SK-N-SH treated with all-trans-retinoic acid at 6 μM for 48 hours (cell line): ENCODE results near the gene S100P.

ENCODE experiments used
- ATAC-seq: fragments of 200-7000 bp; cut with Tn5 transposase; 3 replicates; pipeline ENCODE4 v1.9.1; 2020; ENCODE audit warnings: mild to moderate bottlenecking, moderate library complexity
- ARNTL ChIP-seq: fragments of 450-650 bp; formaldehyde crosslinking; IDR thresholded peaks from 2 replicates; pipeline ENCODE4 v1.5.0; 2020; ENCODE audit warnings: low read depth, mild to moderate bottlenecking, moderate library complexity, borderline replicate concordance
- BACH2 ChIP-seq: fragments of 250-450 bp; sonication (Bioruptor Pico); IDR thresholded peaks from 2 replicates; pipeline ENCODE4 v1.9.0; 2021; ENCODE audit warnings: mild to moderate bottlenecking, borderline replicate concordance
- CSDC2 ChIP-seq: fragments of 250-450 bp; sonication (Bioruptor Pico); IDR thresholded peaks from 2 replicates; pipeline ENCODE4 v1.5.0; 2020; ENCODE audit warnings: mild to moderate bottlenecking, moderate library complexity
- CSRNP3 ChIP-seq: fragments of 250-450 bp; sonication (Bioruptor Pico); IDR thresholded peaks from 2 replicates; pipeline ENCODE4 v1.5.1; 2021; ENCODE audit warnings: mild to moderate bottlenecking, moderate library complexity
- ESRRG ChIP-seq: fragments of 250-450 bp; sonication (Bioruptor Pico); IDR thresholded peaks from 2 replicates; pipeline ENCODE4 v1.6.1; 2021; ENCODE audit warnings: mild to moderate bottlenecking
- GLIS3 ChIP-seq: fragments of 250-450 bp; sonication (Bioruptor Pico); IDR thresholded peaks from 2 replicates; pipeline ENCODE4 v1.5.0; 2020; ENCODE audit warnings: mild to moderate bottlenecking, moderate library complexity
- ISL1 ChIP-seq: fragments of 250-450 bp; sonication (Bioruptor Pico); IDR thresholded peaks from 2 replicates; pipeline ENCODE4 v2.1.2; 2022; ENCODE audit warnings: mild to moderate bottlenecking, moderate library complexity
- POU6F1 ChIP-seq: fragments of 250-450 bp; sonication (Bioruptor Pico); IDR thresholded peaks from 2 replicates; pipeline ENCODE4 v1.8.0; 2021; ENCODE audit warnings: low read depth, mild to moderate bottlenecking, moderate library complexity, borderline replicate concordance
- PPARA ChIP-seq: fragments of 250-450 bp; sonication (Bioruptor Pico); IDR thresholded peaks from 2 replicates; pipeline ENCODE4 v1.5.0; 2020; ENCODE audit warnings: mild to moderate bottlenecking, borderline replicate concordance
- RARB ChIP-seq: fragments of 250-450 bp; sonication (Bioruptor Pico); IDR thresholded peaks from 2 replicates; pipeline ENCODE4 v1.8.0; 2021; ENCODE audit warnings: mild to moderate bottlenecking, moderate library complexity
- SNAI2 ChIP-seq: fragments of 250-450 bp; sonication (Bioruptor Pico); IDR thresholded peaks from 2 replicates; pipeline ENCODE4 v1.5.0; 2020; ENCODE audit warnings: mild to moderate bottlenecking, moderate library complexity
- TOX ChIP-seq: fragments of 250-450 bp; sonication (Bioruptor Pico); IDR thresholded peaks from 2 replicates; pipeline ENCODE4 v1.8.0; 2021; ENCODE audit warnings: mild to moderate bottlenecking, moderate library complexity, borderline replicate concordance
- TSHZ2 ChIP-seq: fragments of 250-450 bp; sonication (Bioruptor Pico); IDR thresholded peaks from 2 replicates; pipeline ENCODE4 v1.5.0; 2020; ENCODE audit warnings: mild to moderate bottlenecking, moderate library complexity
- ZFP3 ChIP-seq: fragments of 250-450 bp; sonication (Bioruptor Pico); IDR thresholded peaks from 2 replicates; pipeline ENCODE4 v1.5.0; 2020; ENCODE audit warnings: mild to moderate bottlenecking, moderate library complexity
- ZNF70 ChIP-seq: fragments of 450-650 bp; formaldehyde crosslinking; IDR thresholded peaks from 2 replicates; pipeline ENCODE4 v1.5.0; 2020; ENCODE audit warnings: mild to moderate bottlenecking, moderate library complexity
- TF ChIP-seq, protein P1 (sequence below): fragments of 250-450 bp; sonication (Bioruptor Pico); IDR thresholded peaks from 2 replicates; pipeline ENCODE4 v1.5.1; 2020; ENCODE audit warnings: low read depth, mild to moderate bottlenecking, moderate library complexity

The S100P gene

DNA sequence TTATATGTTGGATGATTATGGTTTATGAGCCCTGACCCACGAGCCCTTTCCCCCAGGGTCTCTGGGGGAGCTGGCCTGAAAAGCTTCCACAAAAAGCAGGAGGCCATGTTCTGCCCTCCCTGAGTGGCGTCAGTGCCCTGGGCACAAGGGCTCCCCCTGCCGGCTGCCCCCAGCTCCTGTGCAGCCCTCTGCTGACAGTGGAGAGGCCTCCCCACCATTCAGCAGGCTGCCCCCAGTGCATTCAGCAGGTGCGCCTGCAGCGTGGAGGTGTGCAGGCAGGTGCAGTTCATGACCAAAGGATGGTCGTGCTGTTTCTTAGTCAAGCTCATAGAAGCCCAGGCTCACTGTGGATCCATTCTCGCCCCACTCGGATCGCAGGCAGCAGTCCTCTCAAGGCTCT lies 12.5 kb upstream of the S100P start:
- no peak for ATAC-seq
- TF ChIP-seq ZNF70 (CRISPR knock-in tag), result no peak
- no peak for TF ChIP-seq CSRNP3 (CRISPR knock-in tag)
- TF ChIP-seq BACH2 (CRISPR knock-in tag), result no peak
- no peak for TF ChIP-seq PPARA
- no peak for TF ChIP-seq ARNTL (CRISPR knock-in tag)

DNA sequence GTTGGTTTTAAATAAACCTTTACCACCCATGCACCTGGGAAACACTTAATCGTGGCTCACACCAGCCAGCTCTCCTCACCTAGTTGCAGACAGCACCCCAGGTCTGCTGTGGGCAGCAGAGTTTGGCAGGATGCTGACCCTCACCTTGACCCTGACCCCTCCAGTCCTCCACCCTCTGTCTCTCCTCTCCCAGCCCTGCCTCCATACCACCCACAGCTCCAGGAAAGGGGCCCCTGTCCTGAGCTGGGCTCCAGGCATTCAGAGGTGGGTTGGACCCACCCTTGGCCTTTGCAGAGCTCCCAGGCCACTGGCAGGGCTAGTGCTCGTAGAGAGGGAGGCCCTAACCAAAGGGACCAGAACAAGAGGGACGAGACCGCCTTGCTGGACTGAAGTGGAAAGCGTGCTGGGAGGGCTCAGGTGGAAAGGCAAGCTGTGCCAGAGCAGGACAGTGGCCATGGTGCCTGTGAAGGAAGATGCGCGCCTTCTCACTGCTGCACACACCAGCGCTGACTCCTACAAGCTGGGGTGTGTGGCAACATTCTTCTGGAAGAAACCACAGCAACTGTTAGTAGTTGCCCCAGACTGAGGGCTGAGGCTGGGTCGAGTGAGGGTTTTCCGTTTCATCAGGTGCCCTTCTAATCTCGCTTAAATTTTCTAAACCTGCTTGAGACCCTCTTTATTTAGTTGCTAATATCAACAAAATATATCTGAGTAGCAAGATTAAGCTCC lies 10.7 kb upstream of the S100P start:
- TF ChIP-seq RARB, result no peak
- TF ChIP-seq, protein P1, sequence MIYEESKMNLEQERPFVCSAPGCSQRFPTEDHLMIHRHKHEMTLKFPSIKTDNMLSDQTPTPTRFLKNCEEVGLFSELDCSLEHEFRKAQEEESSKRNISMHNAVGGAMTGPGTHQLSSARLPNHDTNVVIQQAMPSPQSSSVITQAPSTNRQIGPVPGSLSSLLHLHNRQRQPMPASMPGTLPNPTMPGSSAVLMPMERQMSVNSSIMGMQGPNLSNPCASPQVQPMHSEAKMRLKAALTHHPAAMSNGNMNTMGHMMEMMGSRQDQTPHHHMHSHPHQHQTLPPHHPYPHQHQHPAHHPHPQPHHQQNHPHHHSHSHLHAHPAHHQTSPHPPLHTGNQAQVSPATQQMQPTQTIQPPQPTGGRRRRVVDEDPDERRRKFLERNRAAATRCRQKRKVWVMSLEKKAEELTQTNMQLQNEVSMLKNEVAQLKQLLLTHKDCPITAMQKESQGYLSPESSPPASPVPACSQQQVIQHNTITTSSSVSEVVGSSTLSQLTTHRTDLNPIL (CRISPR knock-in tag), result no peak
- no peak for TF ChIP-seq ESRRG (CRISPR knock-in tag)
- no peak for TF ChIP-seq ZFP3 (CRISPR knock-in tag)
- TF ChIP-seq ARNTL (CRISPR knock-in tag), result no peak
- no peak for TF ChIP-seq TOX (CRISPR knock-in tag)
- TF ChIP-seq CSRNP3 (CRISPR knock-in tag), result no peak
- no peak for TF ChIP-seq TSHZ2 (CRISPR knock-in tag)
- no peak for TF ChIP-seq POU6F1 (CRISPR knock-in tag)
- no peak for TF ChIP-seq ISL1 (CRISPR knock-in tag)
- no peak for TF ChIP-seq SNAI2 (CRISPR knock-in tag)
- TF ChIP-seq GLIS3 (CRISPR knock-in tag), result no peak
- ATAC-seq, result no peak

DNA sequence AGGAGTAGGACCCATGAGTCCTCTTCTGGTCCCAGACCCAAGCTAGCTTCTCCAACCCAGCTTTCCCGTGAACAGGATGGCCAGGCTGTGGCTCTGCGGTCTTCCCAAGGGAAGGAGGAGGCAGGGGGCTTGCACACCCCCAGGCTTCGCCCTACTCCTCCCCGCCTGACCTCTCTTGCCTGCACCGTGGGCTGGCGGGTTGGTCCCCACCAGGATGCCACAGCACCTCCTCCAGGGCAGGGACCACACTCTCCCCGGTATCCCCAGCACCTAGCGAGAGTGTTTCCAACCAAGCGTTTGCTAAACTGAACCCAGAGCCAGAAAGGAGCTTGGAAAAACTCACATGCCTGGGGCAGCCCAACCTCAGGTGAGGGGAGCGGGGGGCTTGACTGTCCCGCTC lies 9.0 kb upstream of the S100P start:
- TF ChIP-seq CSDC2, result no peak
- no peak for TF ChIP-seq POU6F1 (CRISPR knock-in tag)
- TF ChIP-seq, all 23 proteins: peak for 0
- ATAC-seq, result no peak
